Endodermal cell (in vitro differentiated cells): ENCODE data around the gene ERBB4. TPM values are rescaled to one million over a fixed set of nuclear protein-coding genes. Genes with fewer than 3 reads are reported as not detected.

Experiments used
- DNase-seq: peaks from one replicate; pipeline ENCODE4 v3.0.0-alpha.2; 2017
- H3K27ac ChIP-seq: 2 replicates; pipeline ENCODE4 v1.5.1; 2013; ENCODE audit warnings: mild to moderate bottlenecking, low read depth, low read length, moderate library complexity
- H3K27me3 ChIP-seq: 2 replicates; pipeline ENCODE4 v1.6.1; 2013; ENCODE audit warnings: mild to moderate bottlenecking, low read length, moderate library complexity; ENCODE audit not compliant: insufficient read depth, control insufficient read depth, poor library complexity, severe bottlenecking
- H3K36me3 ChIP-seq: 2 replicates; pipeline ENCODE4 v1.7.0; 2013; ENCODE audit warnings: mild to moderate bottlenecking, low read length, moderate library complexity; ENCODE audit not compliant: control insufficient read depth, insufficient read depth
- H3K4me1 ChIP-seq: one replicate; pipeline ENCODE4 v1.7.0; 2013; ENCODE audit warnings: low read length; ENCODE audit not compliant: control insufficient read depth, insufficient read depth
- H3K4me3 ChIP-seq: 2 replicates; pipeline ENCODE4 v1.5.1; 2013; ENCODE audit warnings: mild to moderate bottlenecking, low read length, moderate library complexity
- H3K9ac ChIP-seq: 2 replicates; pipeline ENCODE4 v1.6.1; 2013; ENCODE audit warnings: mild to moderate bottlenecking, low read length, moderate library complexity; ENCODE audit not compliant: poor library complexity, severe bottlenecking; ENCODE audit errors: extremely low read depth
- H3K9me3 ChIP-seq: 2 replicates; pipeline ENCODE4 v1.6.1; 2013; ENCODE audit warnings: mild to moderate bottlenecking, low read length, moderate library complexity; ENCODE audit not compliant: control insufficient read depth
- H3K27ac Mint-ChIP-seq: 2 replicates; pipeline ENCODE4 v1.8.0; 2020; ENCODE audit warnings: mixed read lengths
- H3K27me3 Mint-ChIP-seq: 2 replicates; pipeline ENCODE4 v1.8.0; 2021; ENCODE audit warnings: mild to moderate bottlenecking, mixed read lengths; ENCODE audit not compliant: insufficient read depth
- H3K36me3 Mint-ChIP-seq: 2 replicates; pipeline ENCODE4 v1.8.0; 2020; ENCODE audit warnings: low read depth, mixed read lengths
- H3K4me1 Mint-ChIP-seq: 2 replicates; pipeline ENCODE4 v1.8.0; 2020; ENCODE audit warnings: mixed read lengths
- H3K4me3 Mint-ChIP-seq: 2 replicates; pipeline ENCODE4 v1.8.0; 2020; ENCODE audit warnings: mild to moderate bottlenecking, moderate library complexity, mixed read lengths
- H3K9me3 Mint-ChIP-seq: 2 replicates; pipeline ENCODE4 v1.8.0; 2020; ENCODE audit warnings: mild to moderate bottlenecking, mixed read lengths
- CTCF ChIP-seq: fragments of 200-600 bp; sonication (generic); conservative IDR thresholded peaks from 2 replicates; pipeline ENCODE4 v1.5.0; 2021; ENCODE audit warnings: antibody characterized with exemption, mild to moderate bottlenecking
- WGBS, 2 experiments: methylation state at CpG; one replicate each; pipeline versions ENCODE4 v1.1.5 to v1.1.7; 2013; ENCODE audit warnings: missing lambda C conversion rate in 2 of 2, mixed read lengths in 1 of 2; ENCODE audit not compliant: insufficient coverage in 1 of 2, insufficient read length in 1 of 2; 5-methylcytosine and 5-hydroxymethylcytosine counted together
- total RNA-seq, 2 donors: library from RNA; stranded (reverse); fragmentation: NEBNext Ultra II Directional in 1 of 2; extraction: Animal tissue kit (Norgen Biotek cat#: 25700) in 1 of 2; gene quantifications; 2 replicates in 1 of 2; 3 replicates in 1 of 2; pipeline ENCODE4 v1.2.1, GENCODE V29; 2021

Gene ERBB4
- total RNA-seq, 2 donors from 2014 or later = 154 to 158 TPM

DNA sequence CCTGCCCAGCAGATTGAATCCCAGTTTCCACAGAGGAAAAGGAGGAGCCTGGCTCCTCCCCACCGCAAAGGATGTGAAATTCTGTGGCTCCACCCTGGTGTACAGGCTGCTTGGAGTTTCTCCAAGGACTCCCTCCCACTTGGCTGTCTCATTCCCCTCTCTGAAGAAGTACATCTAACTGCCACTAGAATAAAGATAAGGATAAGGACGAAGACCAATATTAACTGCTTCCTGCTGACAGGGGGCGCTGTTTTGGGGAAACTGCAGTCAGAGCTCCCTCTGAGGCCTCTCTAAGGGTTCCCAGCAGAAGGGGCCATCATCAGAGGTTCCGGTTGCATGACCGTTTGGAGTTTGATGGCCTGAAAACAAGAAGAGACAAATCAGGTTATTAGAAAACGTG is 1191.3 kb downstream of the ERBB4 start:
- Histone ChIP-seq H3K9me3 (peaks cover 22% of the 10 kb centered on the region), H3K9ac (no peak overlapping the region), H3K4me3 (no peak overlapping the region), H3K36me3 (no peaks in the 10 kb centered on the region), H3K27ac (no peak overlapping the region), H3K27me3 (no peaks in the 10 kb centered on the region), H3K4me1 (no peaks in the 10 kb centered on the region)
- DNase-seq = peak; percentile 76
- Mint-ChIP-seq H3K36me3 (no peaks in the 10 kb centered on the region), H3K9me3 (peaks cover 6% of the 10 kb centered on the region), H3K27me3 (no peaks in the 10 kb centered on the region), H3K4me1 (peaks cover 14% of the 10 kb centered on the region), H3K4me3 (no peak overlapping the region), H3K27ac (no peak overlapping the region)
- TF ChIP-seq CTCF = peak; percentile 63
- 83 to 91% methylated on average over 1 to 6 of the region's 6 CpGs for WGBS, 2 experiments

DNA sequence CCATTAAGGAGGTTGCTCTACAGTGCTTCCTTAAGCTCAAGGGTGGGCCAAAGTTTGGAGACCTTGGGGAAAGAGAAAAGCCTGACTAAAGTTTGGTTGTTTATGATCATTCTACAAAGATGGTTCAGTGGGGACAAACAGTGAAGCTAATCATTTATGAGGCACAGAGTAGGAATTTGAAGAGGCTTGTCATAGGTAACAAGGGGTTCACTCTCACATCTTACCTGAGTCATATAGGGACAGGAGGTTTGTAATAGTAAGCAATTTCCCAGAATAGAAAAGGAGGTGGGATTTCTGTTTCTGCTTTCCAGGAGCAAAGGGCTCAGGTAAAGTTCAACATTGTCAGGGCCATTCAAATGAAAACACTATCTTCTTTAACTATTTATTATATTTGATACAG is 1194.3 kb downstream of the ERBB4 start:
- no peaks in the 10 kb centered on the region for H3K36me3 ChIP-seq
- H3K27ac ChIP-seq = no peak overlapping the region
- no peak for TF ChIP-seq CTCF
- Mint-ChIP-seq H3K4me3 (no peak overlapping the region), H3K27ac (no peak overlapping the region), H3K9me3 (peaks cover 6% of the 10 kb centered on the region), H3K4me1 (peaks cover 11% of the 10 kb centered on the region), H3K27me3 (no peaks in the 10 kb centered on the region), H3K36me3 (no peaks in the 10 kb centered on the region)
- H3K4me1 ChIP-seq = no peaks in the 10 kb centered on the region
- H3K9me3 ChIP-seq = peaks cover 17% of the 10 kb centered on the region
- DNase-seq = no peak
- H3K9ac ChIP-seq = no peak overlapping the region
- no peak overlapping the region for H3K4me3 ChIP-seq
- no peaks in the 10 kb centered on the region for H3K27me3 ChIP-seq

GRCh38 chr2:211333377-211333776 is 1205.2 kb downstream of the ERBB4 start:
- Histone ChIP-seq H3K9ac (no peak overlapping the region), H3K4me1 (peaks cover 4% of the 10 kb centered on the region), H3K27ac (no peak overlapping the region), H3K36me3 (no peaks in the 10 kb centered on the region), H3K27me3 (no peaks in the 10 kb centered on the region), H3K9me3 (peaks cover 5% of the 10 kb centered on the region), H3K4me3 (no peak overlapping the region)
- no peak for DNase-seq
- H3K36me3 Mint-ChIP-seq = no peaks in the 10 kb centered on the region
- 67 to 71% methylated on average over 1 of the region's 1 CpG for WGBS, 2 experiments
- H3K4me1 Mint-ChIP-seq = peaks cover 30% of the 10 kb centered on the region
- no peak overlapping the region for H3K4me3 Mint-ChIP-seq
- H3K27me3 Mint-ChIP-seq = peaks cover 10% of the 10 kb centered on the region
- TF ChIP-seq CTCF = no peak
- H3K9me3 Mint-ChIP-seq = no peaks in the 10 kb centered on the region
- no peak overlapping the region for H3K27ac Mint-ChIP-seq
